H9 (cell line): ENCODE measurements around the gene TMEM107. TPM values are rescaled to one million over a fixed set of nuclear protein-coding genes. Genes with fewer than 3 reads are reported as not detected.

ENCODE experiments used
- DNase-seq: peaks from one replicate; pipeline ENCODE4 v3.0.0-alpha.2; 2017
- H2AFZ ChIP-seq: one replicate; pipeline ENCODE4 v1.6.1; 2013; ENCODE audit warnings: mild to moderate bottlenecking, low read length, control low read depth, moderate library complexity
- H2AK5ac ChIP-seq: 2 replicates; pipeline ENCODE4 v1.6.1; 2013; ENCODE audit warnings: low read length, control low read depth, mixed read lengths; ENCODE audit not compliant: insufficient read length
- H2BK120ac ChIP-seq: one replicate; pipeline ENCODE4 v1.6.1; 2013; ENCODE audit warnings: low read depth, mild to moderate bottlenecking, low read length, control low read depth, inconsistent platforms; ENCODE audit not compliant: poor library complexity, severe bottlenecking
- H2BK12ac ChIP-seq: 2 replicates; pipeline ENCODE4 v1.6.1; 2013; ENCODE audit warnings: low read length, control low read depth, mixed read lengths, low read depth; ENCODE audit not compliant: insufficient read length
- H2BK15ac ChIP-seq: 2 replicates; pipeline ENCODE4 v1.6.1; 2013; ENCODE audit warnings: low read depth, low read length, control low read depth
- H2BK20ac ChIP-seq: one replicate; pipeline ENCODE4 v1.6.1; 2013; ENCODE audit warnings: low read depth, mild to moderate bottlenecking, low read length, control low read depth, inconsistent platforms; ENCODE audit not compliant: poor library complexity, severe bottlenecking
- H2BK5ac ChIP-seq: 2 replicates; pipeline ENCODE4 v1.6.1; 2013; ENCODE audit warnings: low read length, control low read depth, mixed read lengths; ENCODE audit not compliant: insufficient read length
- H3K14ac ChIP-seq: 2 replicates; pipeline ENCODE4 v1.6.1; 2013; ENCODE audit warnings: low read length, control low read depth; ENCODE audit not compliant: insufficient read depth
- H3K18ac ChIP-seq: 2 replicates; pipeline ENCODE4 v1.6.1; 2013; ENCODE audit warnings: low read depth, mild to moderate bottlenecking, mixed read lengths, low read length, control low read depth; ENCODE audit not compliant: insufficient read length
- H3K23ac ChIP-seq: 2 replicates; pipeline ENCODE4 v1.6.1; 2013; ENCODE audit warnings: low read length, control low read depth, mixed read lengths, low read depth; ENCODE audit not compliant: insufficient read length
- H3K23me2 ChIP-seq: 2 replicates; pipeline ENCODE4 v1.6.1; 2013; ENCODE audit warnings: low read depth, mild to moderate bottlenecking, mixed read lengths, low read length, control low read depth; ENCODE audit not compliant: insufficient read length, poor library complexity, severe bottlenecking
- H3K27ac ChIP-seq: 2 replicates; pipeline ENCODE4 v1.5.1; 2013; ENCODE audit warnings: low read length, control low read depth, mixed read lengths, low read depth; ENCODE audit not compliant: insufficient read length
- H3K27me3 ChIP-seq: 2 replicates; pipeline ENCODE4 v1.6.1; 2013; ENCODE audit warnings: low read length, control low read depth, inconsistent platforms; ENCODE audit not compliant: insufficient read depth
- H3K4ac ChIP-seq: 2 replicates; pipeline ENCODE4 v1.6.1; 2013; ENCODE audit warnings: low read depth, mild to moderate bottlenecking, control low read depth, inconsistent platforms, low read length, moderate library complexity
- H3K4me1 ChIP-seq: 2 replicates; pipeline ENCODE4 v1.6.1; 2013; ENCODE audit warnings: low read length, control low read depth, inconsistent platforms; ENCODE audit not compliant: insufficient read depth
- H3K4me2 ChIP-seq: 2 replicates; pipeline ENCODE4 v1.6.1; 2013; ENCODE audit warnings: low read length, control low read depth, mixed read lengths; ENCODE audit not compliant: insufficient read length, insufficient read depth
- H3K56ac ChIP-seq: 2 replicates; pipeline ENCODE4 v1.6.1; 2013; ENCODE audit warnings: low read depth, mild to moderate bottlenecking, mixed read lengths, low read length, control low read depth; ENCODE audit not compliant: insufficient read length
- H3K79me1 ChIP-seq: 2 replicates; pipeline ENCODE4 v1.6.1; 2013; ENCODE audit warnings: low read depth, mild to moderate bottlenecking, moderate library complexity, low read length, control low read depth, inconsistent platforms; ENCODE audit not compliant: insufficient read depth, poor library complexity, severe bottlenecking
- H3K79me2 ChIP-seq: 2 replicates; pipeline ENCODE4 v1.6.1; 2013; ENCODE audit warnings: low read length, control low read depth, inconsistent platforms; ENCODE audit not compliant: insufficient read depth
- H3K9ac ChIP-seq: 2 replicates; pipeline ENCODE4 v1.6.1; 2013; ENCODE audit warnings: low read length, control low read depth, mixed read lengths; ENCODE audit not compliant: insufficient read length; ENCODE audit errors: extremely low read depth
- H3K9me3 ChIP-seq: one replicate; pipeline ENCODE4 v1.6.1; 2013; ENCODE audit warnings: low read depth, low read length, inconsistent platforms; ENCODE audit not compliant: control insufficient read depth
- H3T11ph ChIP-seq: one replicate; pipeline ENCODE4 v1.6.1; 2013; ENCODE audit warnings: mild to moderate bottlenecking, low read length, control low read depth, inconsistent platforms
- H4K20me1 ChIP-seq: one replicate; pipeline ENCODE4 v1.6.1; 2013; ENCODE audit not compliant: control insufficient read depth, insufficient read length, insufficient read depth
- H4K5ac ChIP-seq: 2 replicates; pipeline ENCODE4 v1.6.1; 2013; ENCODE audit warnings: low read depth, mild to moderate bottlenecking, mixed read lengths, low read length, control low read depth; ENCODE audit not compliant: insufficient read length
- H4K8ac ChIP-seq: replicated peaks from 2 replicates; pipeline ENCODE4 v1.6.1; 2013; ENCODE audit warnings: low read length, control low read depth, mixed read lengths, low read depth; ENCODE audit not compliant: insufficient read length
- H4K91ac ChIP-seq: 2 replicates; pipeline ENCODE4 v1.6.1; 2013; ENCODE audit warnings: low read depth, mild to moderate bottlenecking, moderate library complexity, mixed read lengths, low read length, control low read depth; ENCODE audit not compliant: insufficient read length
- H3K27ac Mint-ChIP-seq, 3 experiments: 2 replicates in 2 of 3; 3 replicates in 1 of 3; pipeline ENCODE4 v1.8.0; 2020 to 2021; ENCODE audit warnings: mixed read lengths in 3 of 3, mild to moderate bottlenecking in 1 of 3, moderate library complexity in 1 of 3
- H3K27me3 Mint-ChIP-seq: 2 replicates; pipeline ENCODE4 v1.8.0; 2021; ENCODE audit warnings: low read depth, mild to moderate bottlenecking, moderate library complexity, mixed read lengths
- H3K36me3 Mint-ChIP-seq, 3 experiments: 2 replicates in 2 of 3; 3 replicates in 1 of 3; pipeline ENCODE4 v1.8.0; 2020 to 2021; ENCODE audit warnings: low read depth in 3 of 3, mixed read lengths in 3 of 3; ENCODE audit not compliant: insufficient read depth in 1 of 3
- H3K4me1 Mint-ChIP-seq, 2 experiments: 2 replicates each; pipeline ENCODE4 v1.8.0; 2020; ENCODE audit warnings: mixed read lengths in 2 of 2
- H3K4me3 Mint-ChIP-seq, 2 experiments: 2 replicates in 1 of 2; 3 replicates in 1 of 2; pipeline ENCODE4 v1.8.0; 2020 to 2021; ENCODE audit warnings: mild to moderate bottlenecking in 2 of 2, mixed read lengths in 2 of 2, moderate library complexity in 1 of 2
- H3K9me3 Mint-ChIP-seq, 2 experiments: 2 replicates in 1 of 2; 3 replicates in 1 of 2; pipeline ENCODE4 v1.8.0; 2020; ENCODE audit warnings: mild to moderate bottlenecking in 2 of 2, mixed read lengths in 2 of 2, moderate library complexity in 1 of 2
- CTCF ChIP-seq: fragments of 200-600 bp; sonication (generic); conservative IDR thresholded peaks from 3 replicates; pipeline ENCODE4 v1.8.0; 2021; ENCODE audit warnings: antibody characterized with exemption, mild to moderate bottlenecking
- WGBS: extraction: QIAGEN DNeasy Blood & Tissue Kit; methylation state at CpG from one replicate; pipeline ENCODE4 v1.1.7; 2013; ENCODE audit warnings: missing lambda C conversion rate, low lambda C conversion rate, mixed read lengths; ENCODE audit not compliant: insufficient read length; ENCODE audit errors: extremely low coverage; 5-methylcytosine and 5-hydroxymethylcytosine counted together
- total RNA-seq: library from RNA; stranded (reverse); gene quantifications from 2 replicates; pipeline ENCODE4 v1.2.1, GENCODE V29; 2021

TMEM107 gene
- total RNA-seq, 1 experiment from 2014 or later: 12.7 TPM

DNA sequence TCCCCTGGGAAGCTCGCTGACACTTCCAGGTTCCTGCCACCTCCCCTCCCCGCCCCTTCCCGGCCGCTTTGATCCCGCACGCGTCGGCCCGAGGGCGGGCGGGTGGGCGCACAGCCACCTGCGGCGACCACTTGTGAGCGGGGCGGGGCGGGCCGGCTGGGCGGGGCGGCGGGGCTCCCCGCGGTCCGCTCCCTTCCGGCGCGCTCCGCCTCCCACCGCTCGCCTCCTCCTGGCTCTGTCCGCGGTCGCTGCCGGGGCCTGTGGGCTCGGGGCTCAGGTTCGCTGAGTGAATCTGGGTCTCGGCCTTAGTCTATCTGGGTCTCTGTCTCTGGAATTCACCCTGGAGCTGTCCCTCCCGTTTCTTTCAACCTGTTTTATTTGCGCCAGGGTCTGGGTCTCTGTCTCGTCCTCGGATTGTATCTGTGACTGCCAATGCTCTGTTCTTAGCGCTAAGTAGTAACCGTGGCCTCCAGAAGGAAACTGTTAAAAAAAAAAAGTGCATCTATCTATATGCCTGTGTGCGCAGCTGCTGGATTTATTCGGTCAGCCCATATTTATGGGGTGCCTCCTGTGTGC lies 49.6 kb downstream of the TMEM107 start:
- no peak overlapping the region for H2AK5ac ChIP-seq
- H4K5ac ChIP-seq: no peak overlapping the region
- no peaks in the 10 kb centered on the region for H3K9me3 ChIP-seq
- H3K56ac ChIP-seq: no peak overlapping the region
- peak overlapping the region; percentile 66 for H3K4me2 ChIP-seq
- Mint-ChIP-seq H3K4me1 (peaks cover 39 to 40% of the 10 kb centered on the region in 2 experiments), H3K4me3 (peak overlapping the region; percentile 91 to 93), H3K9me3 (peaks cover 2 to 8% of the 10 kb centered on the region in 2 experiments; a peak in 3 of 5 replicates), H3K27ac (no peak overlapping the region; a peak in 1 of 7 replicates), H3K27me3 (peaks cover 87% of the 10 kb centered on the region), H3K36me3 (no peaks in the 10 kb centered on the region; a peak in 1 of 7 replicates)
- WGBS: no CpG with 5 or more reads among the region's 45 CpGs
- DNase-seq: peak; percentile 75
- H3K4me1 ChIP-seq: no peaks in the 10 kb centered on the region; the same call in 1 of the 2 replicates
- no peak overlapping the region for H4K8ac ChIP-seq
- no peaks in the 10 kb centered on the region for H4K20me1 ChIP-seq
- no peak overlapping the region for H4K91ac ChIP-seq
- no peak overlapping the region for H3K27ac ChIP-seq
- no peak for TF ChIP-seq CTCF
- H2AFZ ChIP-seq: no peak overlapping the region
- no peaks in the 10 kb centered on the region for H3K79me2 ChIP-seq
- H3K14ac ChIP-seq: no peak overlapping the region
- H2BK15ac ChIP-seq: no peak overlapping the region
- H2BK20ac ChIP-seq: no peak overlapping the region
- peaks cover 34% of the 10 kb centered on the region for H3K27me3 ChIP-seq
- H3K79me1 ChIP-seq: no peaks in the 10 kb centered on the region
- no peak overlapping the region for H3K23ac ChIP-seq
- no peak overlapping the region for H3K4ac ChIP-seq
- no peak overlapping the region for H3K18ac ChIP-seq
- no peak overlapping the region for H2BK12ac ChIP-seq
- H2BK120ac ChIP-seq: no peak overlapping the region
- no peak overlapping the region for H2BK5ac ChIP-seq
- H3K23me2 ChIP-seq: peaks cover 41% of the 10 kb centered on the region
- H3K9ac ChIP-seq: no peak overlapping the region
- no peak overlapping the region for H3T11ph ChIP-seq
